GM23338 (cell line): ENCODE measurements around the gene COL4A3. TPM values are rescaled to one million over a fixed set of nuclear protein-coding genes. Genes with fewer than 3 reads are reported as not detected.

Experiments used
- ATAC-seq: fragments of 200-7000 bp; cut with Tn5 transposase; 3 replicates; pipeline ENCODE4 v1.9.1; 2020
- DNase-seq: peaks from one replicate; pipeline ENCODE4 v3.0.0-alpha.2; 2015; ENCODE audit warnings: low spot score
- H2AFZ ChIP-seq: fragments of 200-600 bp; sonication (generic); 2 replicates; pipeline ENCODE4 v1.8.0; 2016; ENCODE audit warnings: antibody characterized with exemption, mild to moderate bottlenecking, moderate library complexity
- H3F3A ChIP-seq: fragments of 200-600 bp; sonication (generic); replicated peaks from 2 replicates; pipeline ENCODE4 v1.8.0; 2017; ENCODE audit warnings: antibody characterized with exemption, mixed run types, low read depth
- H3K27ac ChIP-seq: fragments of 200-600 bp; sonication (generic); 2 replicates; pipeline ENCODE4 v1.6.1; 2016; ENCODE audit warnings: low read depth
- H3K27me3 ChIP-seq: fragments of 200-600 bp; sonication (generic); 2 replicates; pipeline ENCODE4 v1.8.0; 2016; ENCODE audit warnings: mild to moderate bottlenecking, mixed run types, moderate library complexity; ENCODE audit not compliant: insufficient read depth
- H3K36me3 ChIP-seq: fragments of 200-600 bp; sonication (generic); 2 replicates; pipeline ENCODE4 v1.8.0; 2016; ENCODE audit warnings: mild to moderate bottlenecking; ENCODE audit not compliant: insufficient read depth
- H3K4me1 ChIP-seq: fragments of 200-600 bp; sonication (generic); 2 replicates; pipeline ENCODE4 v1.8.0; 2016; ENCODE audit warnings: mild to moderate bottlenecking, moderate library complexity; ENCODE audit not compliant: insufficient read depth
- H3K4me2 ChIP-seq: fragments of 200-600 bp; sonication (generic); 2 replicates; pipeline ENCODE4 v1.7.1; 2017; ENCODE audit warnings: mixed run types
- H3K4me3 ChIP-seq: fragments of 200-600 bp; sonication (generic); 2 replicates; pipeline ENCODE4 v1.6.1; 2016; ENCODE audit warnings: mixed run types
- H3K79me2 ChIP-seq: fragments of 200-600 bp; sonication (generic); replicated peaks from 2 replicates; pipeline ENCODE4 v1.8.0; 2017; ENCODE audit warnings: mild to moderate bottlenecking; ENCODE audit not compliant: insufficient read depth
- H3K9me2 ChIP-seq: fragments of 200-600 bp; sonication (generic); 2 replicates; pipeline ENCODE4 v1.8.0; 2017; ENCODE audit not compliant: insufficient read depth
- H4K20me1 ChIP-seq: fragments of 200-600 bp; sonication (generic); replicated peaks from 2 replicates; pipeline ENCODE4 v1.8.0; 2017; ENCODE audit warnings: mild to moderate bottlenecking; ENCODE audit not compliant: insufficient read depth
- H3K27ac Mint-ChIP-seq: 2 replicates; pipeline ENCODE4 v1.8.0; 2020; ENCODE audit warnings: inconsistent platforms, mild to moderate bottlenecking, moderate library complexity, mixed read lengths
- H3K27me3 Mint-ChIP-seq: 3 replicates; pipeline ENCODE4 v1.8.0; 2022; ENCODE audit warnings: low read depth, mild to moderate bottlenecking, moderate library complexity, mixed read lengths, inconsistent platforms; ENCODE audit not compliant: insufficient read depth, poor library complexity
- H3K36me3 Mint-ChIP-seq: 3 replicates; pipeline ENCODE4 v1.8.0; 2021; ENCODE audit warnings: low read depth, mild to moderate bottlenecking, inconsistent platforms, moderate library complexity, mixed read lengths
- H3K4me1 Mint-ChIP-seq: 3 replicates; pipeline ENCODE4 v1.8.0; 2020; ENCODE audit warnings: mild to moderate bottlenecking, inconsistent platforms, mixed read lengths
- H3K4me3 Mint-ChIP-seq: 3 replicates; pipeline ENCODE4 v1.8.0; 2021; ENCODE audit warnings: moderate library complexity, mild to moderate bottlenecking, inconsistent platforms, mixed read lengths
- H3K9me3 Mint-ChIP-seq: 3 replicates; pipeline ENCODE4 v1.8.0; 2020; ENCODE audit warnings: moderate library complexity, mild to moderate bottlenecking, inconsistent platforms, mixed read lengths
- CTCF ChIP-seq, 2 experiments: fragments of 200-600 bp in 1 of 2; sonication (generic) in 1 of 2; conservative IDR thresholded peaks; 2 replicates each; pipeline versions ENCODE4 v1.5.1 to v1.6.1; 2016 to 2017; ENCODE audit warnings: antibody characterized with exemption in 2 of 2, low read depth in 2 of 2, mild to moderate bottlenecking in 2 of 2, moderate library complexity in 1 of 2
- EZH2phosphoT487 ChIP-seq: fragments of 200-600 bp; sonication (generic); IDR thresholded peaks from one replicate; pipeline ENCODE4 v1.8.1; 2018; ENCODE audit warnings: antibody characterized with exemption; ENCODE audit not compliant: unreplicated experiment
- NANOG ChIP-seq: IDR thresholded peaks from 2 replicates; pipeline ENCODE4 v1.6.1; 2016; ENCODE audit warnings: antibody characterized with exemption, borderline replicate concordance
- POLR2AphosphoS5 ChIP-seq: IDR thresholded peaks from 2 replicates; pipeline ENCODE4 v1.6.1; 2016; ENCODE audit warnings: antibody characterized with exemption, low read depth
- REST ChIP-seq: IDR thresholded peaks from one replicate; pipeline ENCODE4 v1.6.1; 2018; ENCODE audit warnings: antibody characterized with exemption; ENCODE audit not compliant: unreplicated experiment
- STAT1 ChIP-seq: IDR thresholded peaks from one replicate; pipeline ENCODE4 v1.6.1; 2016; ENCODE audit warnings: antibody characterized with exemption; ENCODE audit not compliant: unreplicated experiment
- ZNF114 ChIP-seq: fragments of 250-450 bp; sonication (Bioruptor Pico); IDR thresholded peaks from 2 replicates; pipeline ENCODE4 v1.5.0; 2020; ENCODE audit warnings: mild to moderate bottlenecking, moderate library complexity
- ZNF331 ChIP-seq: fragments of 250-450 bp; sonication (Bioruptor Pico); IDR thresholded peaks from 2 replicates; pipeline ENCODE4 v1.5.0; 2020; ENCODE audit warnings: low read depth, mild to moderate bottlenecking, moderate library complexity
- ZNF462 ChIP-seq: fragments of 250-450 bp; sonication (Bioruptor Pico); IDR thresholded peaks from 2 replicates; pipeline ENCODE4 v1.5.0; 2020; ENCODE audit warnings: mild to moderate bottlenecking, moderate library complexity
- polyA plus RNA-seq: library from polyadenylated mRNA; unstranded; fragments of >200 nt; fragmentation: Nextera tagmentation; extraction: Ambion mirVana; gene quantifications from 2 replicates; pipeline ENCODE4 v1.2.1, GENCODE V29; 2016
- total RNA-seq: library from RNA; depleted of rRNA; stranded (reverse); fragments of >200 nt; shearing (Covaris generic); gene quantifications from 2 replicates; pipeline ENCODE4 v1.2.3, GENCODE V29; 2014

COL4A3 gene
- total and polyA plus RNA-seq, 2 experiments from 2014 or later = 1.1 to 3.5 TPM

DNA sequence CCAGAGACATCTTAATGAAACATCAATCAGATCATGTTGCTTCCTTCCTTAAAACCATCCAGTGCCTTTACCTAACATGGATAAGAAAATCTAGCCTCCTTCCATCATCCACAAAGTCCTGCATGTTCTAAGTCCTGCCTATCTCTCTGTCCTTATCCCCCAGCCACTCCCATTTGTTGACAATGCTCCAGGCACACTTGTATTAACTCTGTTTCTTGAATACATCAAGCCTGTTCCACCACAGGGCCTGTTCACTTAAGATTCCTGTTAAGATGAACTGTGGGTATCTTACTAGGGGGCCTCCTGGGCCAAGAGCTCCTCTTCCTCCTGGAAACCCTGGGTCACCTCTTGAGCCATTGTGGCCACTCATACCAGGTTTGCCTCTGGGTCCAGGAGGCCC, 46.1 kb upstream of the COL4A3 start:
- Histone ChIP-seq H4K20me1 (no peaks in the 10 kb centered on the region), H3K27me3 (no peaks in the 10 kb centered on the region), H2AFZ (no peak overlapping the region), H3K9me2 (no peaks in the 10 kb centered on the region), H3K4me1 (no peaks in the 10 kb centered on the region), H3K4me3 (no peak overlapping the region), H3K79me2 (no peaks in the 10 kb centered on the region), H3K27ac (no peak overlapping the region), H3F3A (no peaks in the 10 kb centered on the region), H3K36me3 (no peaks in the 10 kb centered on the region), H3K4me2 (no peak overlapping the region)
- ATAC-seq (no peak), DNase-seq (no peak)
- Mint-ChIP-seq H3K27ac (no peak overlapping the region), H3K36me3 (no peaks in the 10 kb centered on the region), H3K9me3 (no peaks in the 10 kb centered on the region), H3K4me1 (no peaks in the 10 kb centered on the region), H3K4me3 (no peak overlapping the region), H3K27me3 (peaks cover 3% of the 10 kb centered on the region)
- TF ChIP-seq NANOG (no peak), POLR2AphosphoS5 (no peak), EZH2phosphoT487 (no peak), STAT1 (no peak), CTCF (conservative IDR thresholded peaks at IDR 0.05; ENCODE audit: low read depth in 2 of 2) (no peak), ZNF462 (CRISPR knock-in tag) (no peak), ZNF114 (CRISPR knock-in tag) (no peak), ZNF331 (CRISPR knock-in tag) (no peak), REST (no peak)
